ENCODE results near the gene LRRC32. TPM values are rescaled to one million over a fixed set of nuclear protein-coding genes. Genes with fewer than 3 reads are reported as not detected.

The LRRC32 gene
- polyA plus RNA-seq, 3 donors: 1.5 TPM; not detected in 2

- no peaks in the 10 kb centered on the region for H3K36me3 Mint-ChIP-seq
- no peak overlapping the region for H3K4me3 Mint-ChIP-seq
- WGBS (ENCODE audit: insufficient coverage): 100% methylated on average over 3 of the region's 4 CpGs
- H3K27ac ChIP-seq (ENCODE audit: low read depth in 1 of 2, low read length in 2 of 2): no peak overlapping the region
- no peak overlapping the region for H3K4me3 ChIP-seq (replicated peaks in 1 of 3; ENCODE audit: low read depth in 2 of 3, low read length in 3 of 3)
- no peak overlapping the region for H2AFZ ChIP-seq (ENCODE audit: insufficient read depth, low read depth, low read length, poor library complexity, severe bottlenecking)
- H3K79me2 ChIP-seq (ENCODE audit: insufficient read depth, low read length): no peaks in the 10 kb centered on the region
- peaks cover 14% of the 10 kb centered on the region for H3K4me1 Mint-ChIP-seq
- TF ChIP-seq CTCF (IDR thresholded peaks at IDR 0.05): no peak
- H3K4me1 ChIP-seq (ENCODE audit: control insufficient read depth in 1 of 2, insufficient read depth in 2 of 2, low read length in 2 of 2): peaks cover 0 to 9% of the 10 kb centered on the region in 2 donors
- H3K9me3 Mint-ChIP-seq: peaks cover 0 to 2% (median 0%) of the 10 kb centered on the region in 7 donors
- H3K4me2 ChIP-seq (replicated peaks; ENCODE audit: extremely low read depth, low read length, poor library complexity, severe bottlenecking): no peak overlapping the region
- H3K27me3 Mint-ChIP-seq (ENCODE audit: low read depth in 3 of 3): peaks cover 5 to 20% (median 5%) of the 10 kb centered on the region in 3 donors
- no peaks in the 10 kb centered on the region for H3K9me3 ChIP-seq (replicated peaks in 1 of 2; ENCODE audit: control insufficient read depth in 1 of 2, insufficient read depth in 1 of 2, low read length in 2 of 2)
- H3K27ac Mint-ChIP-seq: peak overlapping the region in 1 of 7 donors; percentile 22
- H3K27me3 ChIP-seq (ENCODE audit: control insufficient read depth in 2 of 2, insufficient read depth in 2 of 2, low read length in 2 of 2): no peaks in the 10 kb centered on the region
- H4K20me1 ChIP-seq (ENCODE audit: insufficient read depth, low read length): no peaks in the 10 kb centered on the region
- H3K9ac ChIP-seq (ENCODE audit: insufficient read depth, low read length, poor library complexity, severe bottlenecking): no peak overlapping the region
- intact Hi-C loops (cut with micrococcal nuclease): loop anchor here in 1 of 2 donors (5.0 kb wide), 1 partner anchor 43 kb away; no protein-coding TSS in a partner anchor
- DNase-seq: no peak
- H3K36me3 ChIP-seq (replicated peaks in 1 of 2; ENCODE audit: control insufficient read depth in 1 of 2, insufficient read depth in 2 of 2, low read length in 2 of 2): no peaks in the 10 kb centered on the region
Measured at GRCh38 chr11:76654980-76655379, 15.6 kb downstream of the LRRC32 start.

GRCh38 chr11:76654298-76654851 is 16.2 kb downstream of the LRRC32 start:
- Mint-ChIP-seq H3K36me3 (no peaks in the 10 kb centered on the region), H3K9me3 (peaks cover 0 to 2% (median 0%) of the 10 kb centered on the region in 7 donors), H3K4me3 (no peak overlapping the region), H3K4me1 (peaks cover 14% of the 10 kb centered on the region), H3K27me3 (ENCODE audit: low read depth in 3 of 3) (peaks cover 5 to 20% (median 5%) of the 10 kb centered on the region in 3 donors), H3K27ac (no peak overlapping the region)
- Histone ChIP-seq H3K4me3 (replicated peaks in 1 of 3; ENCODE audit: low read depth in 2 of 3, low read length in 3 of 3) (no peak overlapping the region), H3K9ac (ENCODE audit: insufficient read depth, low read length, poor library complexity, severe bottlenecking) (no peak overlapping the region), H3K4me1 (ENCODE audit: control insufficient read depth in 1 of 2, insufficient read depth in 2 of 2, low read length in 2 of 2) (peaks cover 0 to 9% of the 10 kb centered on the region in 2 donors), H2AFZ (ENCODE audit: insufficient read depth, low read depth, low read length, poor library complexity, severe bottlenecking) (no peak overlapping the region), H3K27me3 (ENCODE audit: control insufficient read depth in 2 of 2, insufficient read depth in 2 of 2, low read length in 2 of 2) (no peaks in the 10 kb centered on the region), H3K79me2 (ENCODE audit: insufficient read depth, low read length) (no peaks in the 10 kb centered on the region), H3K27ac (ENCODE audit: low read depth in 1 of 2, low read length in 2 of 2) (no peak overlapping the region), H3K36me3 (replicated peaks in 1 of 2; ENCODE audit: control insufficient read depth in 1 of 2, insufficient read depth in 2 of 2, low read length in 2 of 2) (no peaks in the 10 kb centered on the region), H3K9me3 (replicated peaks in 1 of 2; ENCODE audit: control insufficient read depth in 1 of 2, insufficient read depth in 1 of 2, low read length in 2 of 2) (no peaks in the 10 kb centered on the region), H4K20me1 (ENCODE audit: insufficient read depth, low read length) (no peaks in the 10 kb centered on the region), H3K4me2 (replicated peaks; ENCODE audit: extremely low read depth, low read length, poor library complexity, severe bottlenecking) (no peak overlapping the region)
- TF ChIP-seq CTCF (IDR thresholded peaks at IDR 0.05): no peak
- 77% methylated on average over 3 of the region's 12 CpGs for WGBS (ENCODE audit: insufficient coverage)
- intact Hi-C loops (cut with micrococcal nuclease): no loop called here
- DNase-seq: no peak

All from CD14-positive monocyte (primary cell).